ENCODE results near the gene ADGRE3. TPM values are rescaled to one million over a fixed set of nuclear protein-coding genes. Genes with fewer than 3 reads are reported as not detected.

ADGRE3 gene
- total RNA-seq, 1 experiment from 2014 or later: not detected

DNA sequence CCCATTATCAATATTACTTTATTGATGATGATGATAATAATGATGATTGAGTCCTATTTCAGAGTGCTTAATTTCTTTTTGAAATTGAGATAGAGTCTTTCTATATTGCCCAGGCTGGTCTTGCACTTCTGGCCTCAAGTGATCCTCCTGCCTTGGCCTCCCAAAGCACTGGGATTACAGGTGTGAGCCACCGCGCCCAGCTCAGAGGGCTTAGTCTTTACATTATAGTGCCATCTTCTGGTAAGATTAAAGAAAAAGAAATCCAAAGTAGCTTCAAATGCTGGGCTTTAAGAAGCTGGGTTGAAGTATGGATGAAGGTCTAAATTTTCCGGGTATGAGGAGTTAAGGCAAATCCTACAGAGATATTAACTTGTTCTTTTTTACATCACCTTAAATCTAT is 11.8 kb upstream of the ADGRE3 start:
- Mint-ChIP-seq H3K36me3 (ENCODE audit: insufficient read depth, unreplicated experiment) (peaks cover 11% of the 10 kb centered on the region), H3K9me3 (ENCODE audit: low read depth, unreplicated experiment) (no peaks in the 10 kb centered on the region), H3K27me3 (ENCODE audit: unreplicated experiment) (peaks cover 21% of the 10 kb centered on the region), H3K27ac (ENCODE audit: unreplicated experiment) (no peak overlapping the region), H3K4me3 (ENCODE audit: low read depth, unreplicated experiment) (no peak overlapping the region), H3K4me1 (ENCODE audit: low read depth, unreplicated experiment) (no peaks in the 10 kb centered on the region)
- BruUV-seq (replicated peaks): no TSS peak
- TF ChIP-seq, protein P1, sequence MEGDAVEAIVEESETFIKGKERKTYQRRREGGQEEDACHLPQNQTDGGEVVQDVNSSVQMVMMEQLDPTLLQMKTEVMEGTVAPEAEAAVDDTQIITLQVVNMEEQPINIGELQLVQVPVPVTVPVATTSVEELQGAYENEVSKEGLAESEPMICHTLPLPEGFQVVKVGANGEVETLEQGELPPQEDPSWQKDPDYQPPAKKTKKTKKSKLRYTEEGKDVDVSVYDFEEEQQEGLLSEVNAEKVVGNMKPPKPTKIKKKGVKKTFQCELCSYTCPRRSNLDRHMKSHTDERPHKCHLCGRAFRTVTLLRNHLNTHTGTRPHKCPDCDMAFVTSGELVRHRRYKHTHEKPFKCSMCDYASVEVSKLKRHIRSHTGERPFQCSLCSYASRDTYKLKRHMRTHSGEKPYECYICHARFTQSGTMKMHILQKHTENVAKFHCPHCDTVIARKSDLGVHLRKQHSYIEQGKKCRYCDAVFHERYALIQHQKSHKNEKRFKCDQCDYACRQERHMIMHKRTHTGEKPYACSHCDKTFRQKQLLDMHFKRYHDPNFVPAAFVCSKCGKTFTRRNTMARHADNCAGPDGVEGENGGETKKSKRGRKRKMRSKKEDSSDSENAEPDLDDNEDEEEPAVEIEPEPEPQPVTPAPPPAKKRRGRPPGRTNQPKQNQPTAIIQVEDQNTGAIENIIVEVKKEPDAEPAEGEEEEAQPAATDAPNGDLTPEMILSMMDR (IDR thresholded peaks at IDR 0.05; ENCODE audit: unreplicated experiment): no peak
- CTCF ChIA-PET: interaction anchor here (0.6 to 2.4 kb wide), 4 partner anchors 52 to 264 kb away, joined by 4 to 17 read pairs (median 4); partner anchors contain the start of gene NDUFB7
- intact Hi-C loops (cut with micrococcal nuclease; ENCODE audit: unreplicated experiment): loop anchor here (2.0 kb wide), 1 partner anchor 112 kb away; no protein-coding TSS in a partner anchor
- DNase-seq: peak; percentile 13

DNA sequence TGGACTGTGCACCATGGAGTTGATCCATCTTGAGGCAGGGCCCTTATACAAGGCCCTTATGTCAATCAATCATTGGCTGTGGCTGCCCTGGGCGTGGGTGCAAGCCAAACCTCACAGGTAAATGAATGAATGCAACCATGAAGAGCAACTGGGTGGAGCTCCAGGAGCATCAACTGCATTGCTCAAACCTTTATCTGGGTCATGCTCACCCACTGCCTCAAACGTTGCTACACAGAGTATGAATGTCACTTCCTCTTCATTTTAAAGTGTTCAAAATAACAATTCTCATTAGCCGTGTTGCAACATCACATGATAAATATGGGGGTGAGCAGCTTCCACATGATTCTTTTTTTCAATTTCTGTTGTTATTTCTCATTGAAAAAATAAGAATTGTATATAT is 8.8 kb upstream of the ADGRE3 start:
- intact Hi-C loops (cut with micrococcal nuclease; ENCODE audit: unreplicated experiment): no loop called here
- no peak for DNase-seq
- Mint-ChIP-seq H3K4me1 (ENCODE audit: low read depth, unreplicated experiment) (no peaks in the 10 kb centered on the region), H3K27ac (ENCODE audit: unreplicated experiment) (no peak overlapping the region), H3K4me3 (ENCODE audit: low read depth, unreplicated experiment) (no peak overlapping the region), H3K27me3 (ENCODE audit: unreplicated experiment) (peaks cover 21% of the 10 kb centered on the region), H3K9me3 (ENCODE audit: low read depth, unreplicated experiment) (no peaks in the 10 kb centered on the region), H3K36me3 (ENCODE audit: insufficient read depth, unreplicated experiment) (no peaks in the 10 kb centered on the region)
- BruUV-seq (replicated peaks): no TSS peak
- CTCF ChIA-PET: no interaction called here
- TF ChIP-seq, protein P1 (IDR thresholded peaks at IDR 0.05; ENCODE audit: unreplicated experiment): no peak

DNA sequence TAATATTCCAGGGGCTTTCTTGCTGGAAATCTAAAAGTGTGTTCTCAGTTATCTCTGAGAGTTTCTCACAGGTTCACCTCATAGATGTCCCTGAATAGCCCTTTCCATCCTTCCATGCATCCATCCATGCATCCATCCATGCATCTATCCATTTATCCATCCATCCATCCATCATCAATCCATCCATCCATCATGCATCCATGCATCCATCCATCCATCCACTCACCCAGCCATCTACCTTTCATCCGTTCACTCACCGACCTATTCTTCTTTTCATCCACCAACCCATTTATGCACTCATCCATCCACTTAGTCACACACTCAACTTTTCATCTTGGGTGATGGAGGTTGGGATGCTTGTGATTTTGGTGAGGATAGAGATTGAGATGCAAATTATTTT is 7.4 kb upstream of the ADGRE3 start:
- intact Hi-C loops (cut with micrococcal nuclease; ENCODE audit: unreplicated experiment): no loop called here
- Mint-ChIP-seq H3K27me3 (ENCODE audit: unreplicated experiment) (peaks cover 21% of the 10 kb centered on the region), H3K9me3 (ENCODE audit: low read depth, unreplicated experiment) (no peaks in the 10 kb centered on the region), H3K4me3 (ENCODE audit: low read depth, unreplicated experiment) (no peak overlapping the region), H3K27ac (ENCODE audit: unreplicated experiment) (no peak overlapping the region), H3K4me1 (ENCODE audit: low read depth, unreplicated experiment) (no peaks in the 10 kb centered on the region), H3K36me3 (ENCODE audit: insufficient read depth, unreplicated experiment) (no peaks in the 10 kb centered on the region)
- TF ChIP-seq, protein P1 (IDR thresholded peaks at IDR 0.05; ENCODE audit: unreplicated experiment): no peak
- DNase-seq: no peak
- BruUV-seq (replicated peaks): no TSS peak
- CTCF ChIA-PET: no interaction called here

DNA sequence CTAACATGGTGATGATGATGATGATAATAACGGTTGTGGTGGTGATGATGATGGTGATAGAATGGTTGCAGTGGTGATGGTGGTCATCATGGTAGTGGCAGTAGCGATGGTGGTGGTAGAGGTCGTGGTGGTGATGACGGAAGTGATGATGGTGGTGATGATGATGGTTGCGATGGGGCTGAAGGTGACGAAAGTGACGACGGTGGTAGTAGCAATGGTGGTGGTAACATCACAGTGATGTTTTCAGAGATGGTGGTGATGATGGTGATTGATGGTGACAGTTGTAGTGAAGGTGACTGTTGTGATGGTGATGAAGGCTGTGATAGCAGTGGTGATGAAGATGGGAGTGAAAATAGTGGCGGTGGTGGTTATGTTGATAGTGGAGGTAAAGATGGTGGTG is 3.6 kb upstream of the ADGRE3 start:
- peaks cover 31% of the 10 kb centered on the region for H3K27me3 Mint-ChIP-seq (ENCODE audit: unreplicated experiment)
- H3K4me3 Mint-ChIP-seq (ENCODE audit: low read depth, unreplicated experiment): no peak overlapping the region
- CTCF ChIA-PET: no interaction called here
- no peaks in the 10 kb centered on the region for H3K9me3 Mint-ChIP-seq (ENCODE audit: low read depth, unreplicated experiment)
- no peak for DNase-seq
- no peaks in the 10 kb centered on the region for H3K4me1 Mint-ChIP-seq (ENCODE audit: low read depth, unreplicated experiment)
- TF ChIP-seq, protein P1 (IDR thresholded peaks at IDR 0.05; ENCODE audit: unreplicated experiment): no peak
- intact Hi-C loops (cut with micrococcal nuclease; ENCODE audit: unreplicated experiment): no loop called here
- no peaks in the 10 kb centered on the region for H3K36me3 Mint-ChIP-seq (ENCODE audit: insufficient read depth, unreplicated experiment)
- H3K27ac Mint-ChIP-seq (ENCODE audit: unreplicated experiment): no peak overlapping the region
- BruUV-seq (replicated peaks): no TSS peak
